HUES64 (cell line): Measurements from ENCODE around the gene DMBT1.

Source experiments
- H3K27ac ChIP-seq: 2 replicates; pipeline ENCODE4 v1.7.0; 2013; ENCODE audit warnings: low read depth, low read length, inconsistent platforms
- H3K27me3 ChIP-seq: 2 replicates; pipeline ENCODE4 v1.6.1; 2013; ENCODE audit warnings: mild to moderate bottlenecking, low read length; ENCODE audit not compliant: insufficient read depth
- H3K36me3 ChIP-seq: 2 replicates; pipeline ENCODE4 v1.6.1; 2013; ENCODE audit warnings: mild to moderate bottlenecking, low read length; ENCODE audit not compliant: insufficient read depth
- H3K4me1 ChIP-seq: 2 replicates; pipeline ENCODE4 v1.6.1; 2013; ENCODE audit warnings: mild to moderate bottlenecking, low read length, moderate library complexity; ENCODE audit not compliant: insufficient read depth
- H3K4me3 ChIP-seq: 2 replicates; pipeline ENCODE4 v1.5.1; 2013; ENCODE audit warnings: mild to moderate bottlenecking, low read length, moderate library complexity
- H3K9ac ChIP-seq: 2 replicates; pipeline ENCODE4 v1.6.1; 2013; ENCODE audit warnings: mild to moderate bottlenecking, low read depth, low read length
- H3K9me3 ChIP-seq: 2 replicates; pipeline ENCODE4 v1.6.1; 2013; ENCODE audit warnings: low read depth, low read length; ENCODE audit not compliant: insufficient read depth
- WGBS: fragments of 150-250, 120-280 bp; methylation state at CpG from one replicate; pipeline ENCODE4 v1.1.7; 2013; ENCODE audit warnings: missing lambda C conversion rate; 5-methylcytosine and 5-hydroxymethylcytosine counted together

DMBT1 gene

GRCh38 chr10:122648599-122649428 lies 88.3 kb downstream of the DMBT1 start:
- Histone ChIP-seq H3K4me3 (no peak overlapping the region), H3K36me3 (no peaks in the 10 kb centered on the region), H3K9ac (no peak overlapping the region), H3K27ac (no peak overlapping the region), H3K4me1 (no peaks in the 10 kb centered on the region), H3K27me3 (no peaks in the 10 kb centered on the region), H3K9me3 (no peaks in the 10 kb centered on the region)
- WGBS: 47% methylated on average over 10 of the region's 10 CpGs

- H3K4me1 ChIP-seq: no peaks in the 10 kb centered on the region
- no peaks in the 10 kb centered on the region for H3K27me3 ChIP-seq
- H3K4me3 ChIP-seq: no peak overlapping the region
- H3K9me3 ChIP-seq: no peaks in the 10 kb centered on the region
- WGBS: 88% methylated on average over 5 of the region's 5 CpGs
- H3K9ac ChIP-seq: no peak overlapping the region
- H3K27ac ChIP-seq: no peak overlapping the region
- no peaks in the 10 kb centered on the region for H3K36me3 ChIP-seq
Observed at GRCh38 chr10:122649903-122650302, 89.3 kb downstream of the DMBT1 start.

GRCh38 chr10:122650331-122650730 lies 89.8 kb downstream of the DMBT1 start:
- 97% methylated on average over 2 of the region's 2 CpGs for WGBS
- no peaks in the 10 kb centered on the region for H3K9me3 ChIP-seq

GRCh38 chr10:122655524-122656307 lies 95.2 kb downstream of the DMBT1 start:
- no peak overlapping the region for H3K27ac ChIP-seq
- no peak overlapping the region for H3K4me3 ChIP-seq
- H3K36me3 ChIP-seq: no peaks in the 10 kb centered on the region
- 94% methylated on average over 9 of the region's 9 CpGs for WGBS
- H3K9ac ChIP-seq: no peak overlapping the region
- no peaks in the 10 kb centered on the region for H3K4me1 ChIP-seq
- H3K9me3 ChIP-seq: no peaks in the 10 kb centered on the region
- H3K27me3 ChIP-seq: no peaks in the 10 kb centered on the region

More at GRCh38 chr10:122650331-122650730, 89.8 kb downstream of the DMBT1 start:
- Histone ChIP-seq H3K36me3 (no peaks in the 10 kb centered on the region), H3K27me3 (no peaks in the 10 kb centered on the region), H3K4me1 (no peaks in the 10 kb centered on the region), H3K9ac (no peak overlapping the region), H3K4me3 (no peak overlapping the region), H3K27ac (no peak overlapping the region)

- Histone ChIP-seq H3K36me3 (no peaks in the 10 kb centered on the region), H3K9ac (no peak overlapping the region), H3K4me1 (no peaks in the 10 kb centered on the region), H3K9me3 (no peaks in the 10 kb centered on the region), H3K4me3 (no peak overlapping the region), H3K27me3 (no peaks in the 10 kb centered on the region), H3K27ac (no peak overlapping the region)
- 94% methylated on average over 2 of the region's 2 CpGs for WGBS
Observed at GRCh38 chr10:122656308-122656705, 95.8 kb downstream of the DMBT1 start.

GRCh38 chr10:122656741-122657140 lies 96.2 kb downstream of the DMBT1 start:
- Histone ChIP-seq H3K9me3 (no peaks in the 10 kb centered on the region), H3K27me3 (no peaks in the 10 kb centered on the region), H3K36me3 (no peaks in the 10 kb centered on the region), H3K4me3 (no peak overlapping the region), H3K4me1 (no peaks in the 10 kb centered on the region), H3K27ac (no peak overlapping the region), H3K9ac (no peak overlapping the region)
- 90% methylated on average over 5 of the region's 5 CpGs for WGBS

- no peaks in the 10 kb centered on the region for H3K27me3 ChIP-seq
- H3K27ac ChIP-seq: no peak overlapping the region
- H3K4me3 ChIP-seq: no peak overlapping the region
- H3K9me3 ChIP-seq: no peaks in the 10 kb centered on the region
- no peaks in the 10 kb centered on the region for H3K36me3 ChIP-seq
- H3K9ac ChIP-seq: no peak overlapping the region
- 94% methylated on average over 4 of the region's 4 CpGs for WGBS
- H3K4me1 ChIP-seq: no peaks in the 10 kb centered on the region
Observed at GRCh38 chr10:122657255-122657654, 96.7 kb downstream of the DMBT1 start.

- Histone ChIP-seq H3K27ac (no peak overlapping the region), H3K27me3 (no peaks in the 10 kb centered on the region), H3K4me3 (no peak overlapping the region), H3K36me3 (no peaks in the 10 kb centered on the region), H3K4me1 (no peaks in the 10 kb centered on the region), H3K9me3 (no peaks in the 10 kb centered on the region), H3K9ac (no peak overlapping the region)
- WGBS: 84% methylated on average over 3 of the region's 3 CpGs
Observed at GRCh38 chr10:122657729-122658128, 97.2 kb downstream of the DMBT1 start.

- H3K36me3 ChIP-seq: no peaks in the 10 kb centered on the region
- no peaks in the 10 kb centered on the region for H3K4me1 ChIP-seq
- no peaks in the 10 kb centered on the region for H3K27me3 ChIP-seq
- H3K9ac ChIP-seq: no peak overlapping the region
- 90% methylated on average over 8 of the region's 8 CpGs for WGBS
- no peaks in the 10 kb centered on the region for H3K9me3 ChIP-seq
- H3K27ac ChIP-seq: no peak overlapping the region
- no peak overlapping the region for H3K4me3 ChIP-seq
Observed at GRCh38 chr10:122658356-122659049, 97.9 kb downstream of the DMBT1 start.

- H3K9me3 ChIP-seq: no peaks in the 10 kb centered on the region
- H3K27me3 ChIP-seq: no peaks in the 10 kb centered on the region
- H3K9ac ChIP-seq: no peak overlapping the region
- H3K4me3 ChIP-seq: no peak overlapping the region
- H3K27ac ChIP-seq: no peak overlapping the region
- no peaks in the 10 kb centered on the region for H3K36me3 ChIP-seq
- H3K4me1 ChIP-seq: no peaks in the 10 kb centered on the region
- 94% methylated on average over 6 of the region's 6 CpGs for WGBS
Observed at GRCh38 chr10:122659126-122659525, 98.6 kb downstream of the DMBT1 start.

GRCh38 chr10:122659651-122660050 lies 99.1 kb downstream of the DMBT1 start:
- Histone ChIP-seq H3K4me1 (no peaks in the 10 kb centered on the region), H3K9ac (no peak overlapping the region), H3K4me3 (no peak overlapping the region), H3K36me3 (no peaks in the 10 kb centered on the region), H3K27ac (no peak overlapping the region), H3K27me3 (no peaks in the 10 kb centered on the region), H3K9me3 (no peaks in the 10 kb centered on the region)
- 92% methylated on average over 6 of the region's 7 CpGs for WGBS
